Osteoblast (primary cell): Measurements from ENCODE around the gene PNMT. TPM values are rescaled to one million over a fixed set of nuclear protein-coding genes. Genes with fewer than 3 reads are reported as not detected.

Experiments
- DNase-seq: peaks from one replicate; pipeline ENCODE4 v3.0.0; 2011; ENCODE audit warnings: low spot score, mixed read lengths; ENCODE audit not compliant: insufficient read length; ENCODE audit errors: missing footprints
- H2AFZ ChIP-seq: 2 replicates; pipeline ENCODE4 v1.6.0; 2011; ENCODE audit warnings: mild to moderate bottlenecking, low read length
- H3K27ac ChIP-seq: 2 replicates; pipeline ENCODE4 v1.5.1; 2011; ENCODE audit warnings: mild to moderate bottlenecking, low read depth, low read length, moderate library complexity
- H3K27me3 ChIP-seq: 2 replicates; pipeline ENCODE4 v1.6.0; 2012; ENCODE audit warnings: mild to moderate bottlenecking, control low read depth, inconsistent platforms, low read length, moderate library complexity; ENCODE audit not compliant: insufficient read depth
- H3K36me3 ChIP-seq: 2 replicates; pipeline ENCODE4 v1.5.1; 2011; ENCODE audit warnings: mild to moderate bottlenecking, low read length, control low read depth, moderate library complexity; ENCODE audit not compliant: insufficient read depth
- H3K4me1 ChIP-seq: 2 replicates; pipeline ENCODE4 v1.5.1; 2011; ENCODE audit warnings: mild to moderate bottlenecking, low read length, control low read depth, moderate library complexity; ENCODE audit not compliant: insufficient read depth
- H3K4me2 ChIP-seq: 2 replicates; pipeline ENCODE4 v1.6.0; 2011; ENCODE audit warnings: mild to moderate bottlenecking, low read length; ENCODE audit not compliant: insufficient read depth
- H3K4me3 ChIP-seq: fragments of 200-600 bp; sonication (generic); 3 replicates; pipeline ENCODE4 v1.5.1; 2012; ENCODE audit warnings: mild to moderate bottlenecking, low read length, inconsistent platforms; ENCODE audit not compliant: insufficient read depth
- H3K79me2 ChIP-seq: 2 replicates; pipeline ENCODE4 v1.6.0; 2012; ENCODE audit warnings: mild to moderate bottlenecking, low read length, control low read depth, inconsistent platforms; ENCODE audit not compliant: insufficient read depth
- H3K9me3 ChIP-seq: 2 replicates; pipeline ENCODE4 v1.5.1; 2011; ENCODE audit warnings: low read depth, low read length, control low read depth
- H4K20me1 ChIP-seq: 2 replicates; pipeline ENCODE4 v1.6.0; 2012; ENCODE audit warnings: mild to moderate bottlenecking, low read length, control low read depth; ENCODE audit not compliant: insufficient read depth
- CTCF ChIP-seq: IDR thresholded peaks from 2 replicates; pipeline ENCODE4 v1.5.1; 2011; ENCODE audit warnings: mild to moderate bottlenecking, low read depth, low read length, moderate library complexity; ENCODE audit errors: extremely low read depth
- total RNA-seq: library from RNA; depleted of rRNA; stranded (reverse); fragments of >200 nt; gene quantifications from 2 replicates; pipeline ENCODE4 v1.2.3, GENCODE V29; 2012

PNMT gene
- total RNA-seq, 1 donor = not detected

GRCh38 chr17:39699818-39700147, 31.5 kb downstream of the PNMT start, which contains the start of gene ERBB2:
Gene ERBB2 (plus strand): TSS chr17:39700064. CDS start chr17:39700239, 175 bp downstream.
- H4K20me1 ChIP-seq = peaks cover 25% of the 10 kb centered on the region
- no peaks in the 10 kb centered on the region for H3K36me3 ChIP-seq
- H3K4me3 ChIP-seq = peak within 1 kb of the TSS; percentile 76
- H3K27me3 ChIP-seq = no peaks in the 10 kb centered on the region
- peak within 1 kb of the TSS; percentile 86 for H3K4me2 ChIP-seq
- H3K9me3 ChIP-seq = no peaks in the 10 kb centered on the region
- TF ChIP-seq CTCF = no peak
- H3K27ac ChIP-seq = peak within 1 kb of the TSS; percentile 19
- DNase-seq = peak; percentile 97
- peaks cover 49% of the 10 kb centered on the region for H3K79me2 ChIP-seq
- peaks cover 11% of the 10 kb centered on the region for H3K4me1 ChIP-seq
- peak within 1 kb of the TSS; percentile 83 for H2AFZ ChIP-seq

GRCh38 chr17:39700148-39700987, 32.1 kb downstream of the PNMT start:
- Histone ChIP-seq H3K27ac (no peak overlapping the region), H3K4me1 (peaks cover 13% of the 10 kb centered on the region), H3K9me3 (no peaks in the 10 kb centered on the region), H3K4me2 (peak overlapping the region; percentile 86), H4K20me1 (peaks cover 31% of the 10 kb centered on the region), H3K4me3 (peak overlapping the region; percentile 76), H3K36me3 (no peaks in the 10 kb centered on the region), H3K27me3 (no peaks in the 10 kb centered on the region), H2AFZ (peak overlapping the region; percentile 42), H3K79me2 (peaks cover 55% of the 10 kb centered on the region)
- no peak for TF ChIP-seq CTCF
- peak; percentile 97 for DNase-seq

GRCh38 chr17:39701012-39701783, 32.9 kb downstream of the PNMT start:
- Histone ChIP-seq H3K4me2 (peak overlapping the region; percentile 86), H3K4me1 (peaks cover 13% of the 10 kb centered on the region), H3K36me3 (no peaks in the 10 kb centered on the region), H4K20me1 (peaks cover 37% of the 10 kb centered on the region), H3K27ac (no peak overlapping the region), H2AFZ (no peak overlapping the region), H3K79me2 (peaks cover 63% of the 10 kb centered on the region), H3K9me3 (no peaks in the 10 kb centered on the region), H3K27me3 (no peaks in the 10 kb centered on the region), H3K4me3 (peak overlapping the region; percentile 76)
- no peak for TF ChIP-seq CTCF
- peak; percentile 61 for DNase-seq
